ENCODE results near the gene SERPIND1.
"Not testable (repeated sequence)": the region's sequence is repeated elsewhere in the genome, so short reads cannot be mapped to it uniquely, and the experiment has no call there.

SERPIND1 gene

GRCh38 chr22:20747223-20747622, 26.7 kb upstream of the SERPIND1 start:
- no peak for DNase-seq

- no peak for DNase-seq
These were observed 25.8 kb upstream of the SERPIND1 start for GRCh38 chr22:20748082-20748481.

- DNase-seq = no peak
These were observed 25.0 kb upstream of the SERPIND1 start for GRCh38 chr22:20748731-20749428.

- DNase-seq = no peak
These were observed 24.5 kb upstream of the SERPIND1 start for GRCh38 chr22:20749453-20749852.

- DNase-seq = no peak
These were observed 23.3 kb upstream of the SERPIND1 start for GRCh38 chr22:20750461-20751184.

- DNase-seq = no peak
These were observed 22.6 kb upstream of the SERPIND1 start for GRCh38 chr22:20751185-20751851.

GRCh38 chr22:20752104-20752741, 21.7 kb upstream of the SERPIND1 start:
- DNase-seq = no peak

GRCh38 chr22:20752873-20753272, 21.0 kb upstream of the SERPIND1 start:
- no peak for DNase-seq

GRCh38 chr22:20756846-20757245, 17.1 kb upstream of the SERPIND1 start:
- no peak for DNase-seq

- DNase-seq = no peak
These were observed 15.2 kb upstream of the SERPIND1 start for GRCh38 chr22:20758688-20759087.

GRCh38 chr22:20760084-20760483, 13.8 kb upstream of the SERPIND1 start:
- no peak for DNase-seq

GRCh38 chr22:20761536-20761935, 12.4 kb upstream of the SERPIND1 start:
- DNase-seq = no peak

- DNase-seq = no peak
These were observed 11.6 kb upstream of the SERPIND1 start for GRCh38 chr22:20762233-20762796.

GRCh38 chr22:20763630-20764470, 10.1 kb upstream of the SERPIND1 start:
- DNase-seq = no peak

GRCh38 chr22:20764471-20764720, 9.5 kb upstream of the SERPIND1 start:
- DNase-seq = no peak

GRCh38 chr22:20764729-20765128, 9.2 kb upstream of the SERPIND1 start:
- no peak for DNase-seq

- DNase-seq = no peak
These were observed 8.0 kb upstream of the SERPIND1 start for GRCh38 chr22:20765938-20766337.

GRCh38 chr22:20766530-20766929, 7.4 kb upstream of the SERPIND1 start:
- DNase-seq = no peak

GRCh38 chr22:20769496-20769826, 4.5 kb upstream of the SERPIND1 start:
- DNase-seq = not testable (repeated sequence)

- DNase-seq = no peak
These were observed 1.8 kb upstream of the SERPIND1 start for GRCh38 chr22:20771918-20772625.

- DNase-seq = no peak
These were observed 969 bp downstream of the SERPIND1 start for GRCh38 chr22:20774882-20775281.

GRCh38 chr22:20775342-20775895, 1.5 kb downstream of the SERPIND1 start:
- DNase-seq = no peak

All from midbrain (tissue), 1 donor.